NCI-H345 treated with DMSO at 0.1 percent for 48 hours (cell line): ENCODE results near the gene PNCK.
A peak's percentile ranks its signal among the peaks of the same experiment; 100 is the strongest.

ENCODE experiments used
- DNase-seq: peaks from one replicate; lab custom pipeline; 2025; ENCODE audit not compliant: unreplicated experiment; lab: John Stamatoyannopoulos, UW

Gene PNCK

DNA sequence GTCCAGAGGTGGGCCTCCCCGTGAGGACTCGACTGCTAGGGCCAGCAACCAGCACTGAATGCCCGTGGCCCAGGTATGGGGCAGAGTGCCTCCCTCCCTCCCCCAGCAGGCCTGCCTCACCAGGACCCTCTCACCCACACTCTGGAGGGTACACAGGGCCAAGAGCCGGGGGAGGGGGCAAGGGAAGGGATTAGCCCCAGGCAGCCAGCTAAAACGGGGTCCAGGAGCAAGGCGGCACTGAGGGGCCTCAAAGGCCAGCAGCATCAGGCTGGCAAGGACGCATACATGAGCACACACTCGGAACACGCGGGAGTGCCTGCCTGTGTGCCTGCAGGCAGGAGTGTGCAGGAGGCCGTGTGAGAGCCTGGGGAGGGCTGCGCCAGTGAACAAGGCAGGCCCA lies 44.9 kb downstream of the PNCK start:
- no peak for DNase-seq

DNA sequence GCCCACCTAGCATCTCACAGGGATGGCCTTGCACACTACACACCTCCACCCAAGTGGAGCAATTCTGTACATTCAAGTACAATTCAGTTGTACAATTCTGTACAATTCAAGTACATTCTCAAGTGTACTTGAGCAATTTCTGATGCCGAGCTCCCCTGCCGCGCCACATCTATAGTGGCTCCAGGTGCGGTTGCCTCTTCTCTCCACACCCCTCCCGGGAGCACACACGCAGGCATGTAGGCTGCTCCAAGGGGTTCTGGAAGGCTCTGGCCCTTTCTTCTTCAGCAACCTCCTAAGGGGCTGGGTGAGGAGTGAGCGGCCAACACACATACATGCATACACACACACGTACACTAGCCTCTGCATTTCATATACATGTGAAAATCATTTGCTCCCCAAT lies 45.5 kb downstream of the PNCK start:
- DNase-seq, result peak; percentile 58

DNA sequence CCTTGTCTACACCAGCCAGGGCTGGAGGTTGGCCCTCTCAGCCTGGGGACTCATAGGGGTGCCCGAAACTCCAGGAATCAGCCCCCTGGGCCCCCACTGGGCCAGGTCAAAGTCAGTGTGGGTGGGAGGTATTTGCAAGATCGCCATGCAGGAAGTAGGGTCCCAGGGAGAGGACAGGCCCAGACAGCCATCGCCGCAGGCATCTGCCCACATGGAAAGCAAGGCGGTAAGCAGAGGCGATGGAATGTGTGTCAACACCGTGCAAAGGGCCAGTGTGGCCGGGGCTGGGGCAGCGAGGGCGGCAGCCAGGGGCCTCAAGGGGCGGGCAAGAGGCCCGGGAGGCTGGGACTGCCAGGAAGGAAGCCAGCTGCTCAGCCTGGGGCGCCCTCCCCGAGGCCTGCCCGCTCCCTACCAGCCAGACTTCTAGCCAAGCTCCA lies 45.9 kb downstream of the PNCK start:
- no peak for DNase-seq

DNA sequence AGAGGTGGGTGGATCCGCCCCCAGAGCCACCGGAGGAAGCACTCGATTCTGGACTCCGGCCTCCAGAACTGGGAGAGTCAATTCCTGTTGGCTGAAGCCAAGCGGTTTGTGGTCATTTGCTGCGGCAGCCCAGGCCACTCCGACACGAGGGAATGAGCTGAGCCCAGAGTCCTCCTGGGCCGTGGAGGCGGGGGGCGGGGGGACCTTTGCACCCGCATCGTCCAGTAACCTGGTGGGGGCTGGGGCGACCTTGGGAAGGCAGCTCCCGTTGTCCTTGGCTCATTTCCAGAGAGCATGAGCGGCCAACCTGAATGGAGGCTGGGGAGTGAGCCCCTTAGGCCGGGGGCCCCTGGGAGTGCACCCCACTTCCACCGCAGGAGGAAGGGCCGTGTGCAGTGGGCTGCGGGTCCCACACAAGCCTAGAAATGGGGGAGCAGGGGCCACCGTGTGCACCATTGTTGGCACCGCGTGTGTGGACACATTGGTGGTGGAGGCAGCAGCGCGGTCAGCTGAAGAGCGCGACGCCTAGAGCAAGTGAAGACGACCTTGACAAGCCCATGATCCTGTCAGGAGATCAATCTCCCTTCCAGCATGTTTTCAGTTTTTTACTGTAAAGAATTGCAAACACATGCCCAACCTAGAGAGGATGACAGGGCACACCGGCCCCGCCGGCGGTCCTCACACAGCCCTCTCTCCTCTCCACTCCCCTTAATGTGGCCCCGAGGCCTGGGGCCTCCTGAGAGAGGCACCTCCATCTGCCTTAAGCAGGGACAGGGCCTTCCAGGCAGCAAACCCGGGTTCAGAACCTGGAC lies 46.5 kb downstream of the PNCK start:
- no peak for DNase-seq

DNA sequence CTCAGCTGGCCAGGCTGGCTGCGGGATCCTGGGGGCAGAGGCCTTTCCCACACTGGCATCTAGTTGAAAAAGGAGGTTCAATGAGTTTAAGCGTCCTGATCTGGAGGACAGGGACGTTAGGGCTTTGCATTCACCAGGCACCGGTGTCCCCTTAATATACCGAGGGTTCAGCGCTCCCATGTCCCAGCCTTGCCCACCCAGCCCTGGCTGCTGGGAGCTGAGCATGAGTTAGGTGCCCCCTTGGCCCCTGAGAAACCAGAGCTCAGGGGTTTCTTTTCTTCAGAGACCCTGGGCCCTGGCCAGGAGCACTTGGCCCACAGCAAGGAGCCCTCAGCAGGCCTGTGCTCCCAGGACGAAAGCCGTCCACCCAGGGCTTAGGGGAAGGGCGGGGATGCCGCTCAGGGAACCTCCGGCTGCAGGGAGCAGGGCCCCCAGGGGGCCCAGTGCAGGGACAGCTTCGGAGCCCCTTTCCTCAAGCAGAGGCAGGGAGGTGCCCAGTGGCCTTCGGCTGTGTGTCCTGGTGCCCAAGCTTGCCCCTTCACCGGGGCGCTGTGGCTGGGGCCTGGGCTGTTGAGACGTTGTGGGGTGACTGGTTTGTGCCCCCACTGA lies 47.5 kb downstream of the PNCK start:
- no peak for DNase-seq

DNA sequence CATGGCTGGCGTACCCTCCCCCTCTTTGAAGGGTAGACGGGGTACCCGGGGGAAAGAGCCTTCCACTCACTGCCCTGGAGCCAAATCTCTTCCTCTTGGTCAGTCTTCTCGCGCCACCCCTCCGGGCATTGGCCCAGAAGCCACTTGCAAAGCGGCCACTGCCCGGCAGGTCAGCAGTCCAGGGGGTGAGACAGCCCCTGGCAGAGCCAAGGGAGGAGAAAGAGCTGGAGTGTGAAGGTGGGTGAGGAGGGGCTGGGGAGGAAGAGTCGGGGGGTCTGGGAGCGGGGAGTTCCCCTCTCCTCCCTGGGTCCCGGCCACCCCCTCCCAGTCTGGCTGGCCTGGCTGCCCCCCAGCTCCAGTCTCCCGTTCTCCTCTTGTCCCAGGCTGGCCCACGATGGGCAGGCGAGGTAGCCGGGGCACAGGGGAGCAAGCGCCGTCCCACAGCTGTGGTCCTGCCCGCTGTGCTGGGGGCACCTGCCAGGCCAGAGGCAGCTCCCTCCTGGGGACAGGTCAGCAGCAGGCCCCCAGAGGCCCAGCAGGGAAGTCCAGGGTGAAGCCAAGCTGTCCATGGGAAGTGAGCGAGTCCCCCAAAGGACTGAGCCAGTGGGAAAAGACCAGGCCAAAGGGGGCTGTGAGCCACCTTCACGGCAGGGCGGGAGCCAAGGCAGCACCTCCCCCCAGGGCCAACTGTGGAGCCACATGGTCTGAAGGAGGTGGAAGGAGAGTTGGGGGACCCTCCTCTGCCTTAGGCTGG lies 48.2 kb downstream of the PNCK start:
- no peak for DNase-seq

DNA sequence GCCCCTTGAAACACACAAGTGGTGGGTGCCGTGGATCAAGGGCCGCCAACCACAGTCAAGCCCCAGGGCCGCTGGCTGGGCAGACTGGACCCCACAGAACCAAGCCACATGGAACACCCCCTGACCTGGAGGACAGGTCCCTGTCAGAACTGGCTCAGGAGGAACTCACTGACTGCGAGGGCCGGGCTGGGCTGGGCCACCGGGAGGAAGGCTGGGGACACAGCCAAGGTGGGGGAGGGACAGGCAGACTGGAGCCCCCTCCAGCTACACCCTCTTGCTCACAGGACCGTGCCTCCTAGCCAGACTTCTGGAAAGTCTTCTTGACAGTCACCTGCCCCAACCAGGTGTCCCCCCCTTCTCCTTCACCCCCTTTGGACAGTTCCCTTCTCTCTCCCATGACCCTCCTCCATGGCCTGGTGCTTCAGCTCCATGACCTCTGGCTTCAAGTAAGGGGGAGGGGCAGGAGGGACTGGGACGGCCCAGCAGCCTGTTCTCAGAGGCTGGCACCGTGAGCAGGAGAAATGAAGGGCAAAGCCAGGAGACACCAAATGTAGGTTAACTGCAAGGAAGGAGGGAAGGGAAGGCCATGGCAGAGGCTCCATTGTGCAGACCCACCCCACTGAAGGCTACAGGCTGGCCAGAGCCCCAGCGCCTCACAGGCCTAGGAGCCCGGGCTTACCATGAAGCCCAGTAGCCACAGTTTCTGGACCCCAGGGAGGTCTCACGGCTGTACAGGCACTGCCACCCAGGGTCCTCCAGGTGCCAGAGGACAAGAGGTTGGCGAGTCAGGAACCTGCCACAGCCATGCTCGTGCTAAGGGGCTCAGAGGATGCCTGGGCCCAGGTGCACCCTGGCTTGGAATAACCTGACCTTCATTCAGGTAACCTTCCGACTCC lies 49.2 kb downstream of the PNCK start:
- DNase-seq, result no peak

DNA sequence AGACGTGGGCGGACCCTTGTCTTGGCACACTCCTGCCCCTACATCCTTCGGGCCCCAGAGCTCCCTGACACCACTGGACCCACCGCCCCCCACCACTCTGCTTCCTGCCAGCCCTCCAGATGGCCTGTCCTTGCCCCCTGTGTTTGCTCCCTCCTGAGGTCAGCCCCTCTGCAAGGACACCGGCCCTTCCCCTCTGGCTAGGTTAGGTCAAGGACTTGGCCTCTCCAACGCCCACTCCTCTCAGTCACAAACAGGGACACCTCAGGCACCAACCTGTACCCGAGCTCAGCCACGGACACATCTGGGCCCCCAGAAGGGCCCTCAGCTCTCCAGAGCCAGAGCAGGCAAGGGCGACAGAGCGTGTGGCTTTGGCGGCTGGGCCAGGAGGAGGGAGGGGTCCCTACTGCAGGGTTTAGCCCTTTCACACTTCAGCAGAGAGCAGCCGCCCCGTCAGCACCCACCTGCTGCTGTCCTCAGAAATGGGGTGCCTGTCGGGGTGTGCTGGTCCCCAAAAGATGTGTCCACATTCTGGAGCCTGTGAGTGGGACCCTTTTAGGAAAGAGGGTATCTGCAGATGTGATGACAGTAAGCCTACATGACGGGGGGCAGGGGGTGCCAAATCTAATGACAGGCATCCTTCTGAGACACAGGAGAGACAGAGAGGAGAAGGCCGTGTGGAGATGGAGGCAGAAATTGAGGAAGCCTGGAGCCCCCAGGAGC lies 50.1 kb downstream of the PNCK start:
- DNase-seq, result no peak

DNA sequence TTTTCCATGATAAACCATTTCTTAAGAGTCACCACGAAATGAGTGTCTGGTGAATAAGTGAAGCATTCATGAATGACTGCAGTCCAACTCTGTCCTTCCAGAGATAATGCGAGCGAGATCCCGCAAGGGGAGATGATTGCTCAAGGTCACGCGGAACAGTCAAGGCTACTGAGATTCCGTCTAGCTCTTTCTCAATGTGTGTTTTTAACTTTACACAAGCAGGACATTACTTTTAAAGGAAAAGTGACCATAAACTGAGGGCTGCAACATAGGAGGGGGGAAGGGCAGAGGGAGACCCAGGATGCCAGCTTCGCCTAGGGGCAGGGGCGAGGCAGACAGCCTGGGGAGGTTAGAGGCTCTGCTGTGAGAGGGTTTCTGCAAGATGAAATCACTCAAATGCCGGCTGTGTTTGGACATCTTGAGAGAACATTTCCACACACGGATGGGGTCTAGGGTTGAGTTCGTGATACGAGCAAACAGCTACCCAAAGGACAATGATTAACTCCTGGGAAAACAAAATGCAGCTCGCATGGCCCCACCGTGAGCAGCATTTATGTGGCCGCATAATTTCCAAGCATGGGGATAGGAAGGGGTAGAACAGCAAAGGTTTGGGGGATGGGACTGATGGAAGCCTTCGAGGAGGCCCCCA lies 50.8 kb downstream of the PNCK start:
- no peak for DNase-seq

DNA sequence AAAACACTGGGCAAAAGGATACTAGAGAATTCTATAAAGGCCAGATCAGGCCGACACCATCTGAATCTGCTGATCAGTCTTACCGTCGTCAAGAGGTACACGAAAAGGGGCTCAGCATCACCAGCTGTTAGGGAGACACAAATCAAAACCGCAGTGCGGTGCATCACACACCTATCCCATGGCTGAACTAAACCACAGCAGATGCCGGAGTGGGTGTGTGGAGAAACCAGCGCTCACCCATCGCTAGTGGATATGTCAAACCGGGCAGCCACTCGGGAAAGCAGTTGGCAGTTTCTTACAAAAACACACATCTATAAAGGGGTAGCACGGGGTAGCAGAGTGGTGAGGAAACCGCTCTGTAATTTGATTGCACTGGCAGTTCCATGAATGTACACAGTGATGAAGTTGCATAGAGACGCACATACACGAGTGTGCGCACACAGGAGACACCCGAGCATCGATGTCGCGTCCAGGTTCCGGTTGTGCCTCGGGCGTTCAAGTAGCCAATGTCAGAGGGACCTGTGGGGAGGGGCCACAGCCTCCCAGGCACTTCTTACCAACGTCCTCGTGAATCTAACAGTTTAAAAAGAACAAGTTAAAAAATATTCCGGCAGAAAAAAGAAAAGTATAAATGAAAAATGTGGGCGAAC lies 51.5 kb downstream of the PNCK start:
- no peak for DNase-seq

DNA sequence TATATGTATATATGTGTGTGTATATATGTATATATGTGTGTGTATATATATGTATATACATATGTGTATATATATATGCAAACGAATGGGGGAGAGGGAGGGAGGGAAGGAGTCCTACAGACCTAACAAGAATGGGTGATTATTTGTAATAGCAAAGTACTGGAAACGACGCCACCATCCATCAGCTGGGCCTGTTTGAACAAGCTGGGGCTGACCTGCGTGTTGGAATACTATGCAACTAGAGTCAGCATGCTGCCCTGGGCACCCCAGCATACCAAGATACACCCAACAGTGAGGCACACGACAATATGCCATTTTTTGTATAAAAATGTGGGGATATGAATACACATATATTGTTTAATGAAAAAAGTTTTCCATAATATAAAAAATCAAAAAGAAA lies 53.0 kb downstream of the PNCK start:
- no peak for DNase-seq
